ENCODE measurements around the gene EFTUD2.
"Not testable (repeated sequence)": the region's sequence is repeated elsewhere in the genome, so short reads cannot be mapped to it uniquely, and the experiment has no call there.

Gene EFTUD2
- 93.0 to 298 (median 103) reads per million in 3 experiments for total RNA-seq

DNA sequence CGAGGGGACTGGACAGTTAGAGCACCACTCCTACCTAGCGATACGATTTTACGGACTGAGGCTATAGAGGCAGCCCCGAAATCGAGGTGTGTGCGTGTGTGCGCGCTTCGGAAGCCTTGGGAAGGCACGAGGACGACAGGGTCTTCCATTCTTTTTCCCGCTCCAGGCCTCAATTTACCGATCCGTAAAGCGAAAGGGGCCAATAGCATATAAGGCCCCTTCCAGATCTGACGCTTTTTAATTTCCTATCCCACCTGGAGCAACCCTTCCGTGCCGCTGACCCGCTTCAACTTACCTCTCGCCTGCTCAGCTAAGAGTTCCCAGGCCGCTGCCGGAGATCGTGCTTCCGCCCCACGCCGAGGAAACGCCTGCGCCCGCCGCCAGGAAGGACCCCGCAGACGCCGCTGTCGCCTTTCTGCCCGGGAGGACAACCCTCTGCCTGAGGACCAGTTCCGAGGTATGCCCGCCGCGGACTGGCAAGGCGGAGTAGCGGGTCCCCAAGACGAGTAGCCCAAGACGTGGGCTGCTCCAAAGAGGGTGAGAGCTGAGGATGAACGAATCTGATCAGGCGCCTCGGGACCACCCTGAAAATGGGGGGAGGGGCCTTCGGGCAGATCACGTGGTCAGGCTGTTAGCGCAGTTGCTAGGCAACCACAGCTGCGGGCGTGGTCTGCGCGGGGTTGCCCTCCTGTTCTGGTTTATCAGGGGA, at the start of gene EFTUD2:
Gene EFTUD2 (minus strand): TSS at position 372 of the 709 bp plus-strand sequence. CDS start 4,924 bp downstream, outside the sequence.
- DNase-seq: peak; percentile 94

DNA sequence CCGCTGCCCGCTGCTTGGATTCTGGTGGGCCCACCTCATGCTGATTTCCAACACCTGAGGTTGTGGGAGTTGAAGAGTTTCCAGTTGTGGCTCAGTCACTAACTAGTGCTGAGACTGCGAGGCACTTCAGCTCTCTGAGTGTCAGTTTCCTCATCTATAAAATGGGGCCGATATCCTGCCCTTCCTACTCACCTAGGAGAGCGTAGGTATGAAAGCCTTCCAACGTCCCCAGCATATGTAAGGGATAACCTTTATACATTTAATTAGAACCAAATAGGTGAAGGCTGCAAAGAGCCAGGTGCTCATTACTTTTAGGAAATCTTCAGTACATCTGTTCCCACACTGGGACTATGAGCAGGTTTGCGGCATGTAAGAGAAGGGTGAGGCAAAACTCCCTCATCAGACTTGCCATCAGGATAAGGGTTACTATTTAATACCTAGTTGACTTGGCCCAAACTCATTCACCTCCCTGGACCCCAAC, 49.1 kb upstream of the EFTUD2 start:
- DNase-seq: no peak

DNA sequence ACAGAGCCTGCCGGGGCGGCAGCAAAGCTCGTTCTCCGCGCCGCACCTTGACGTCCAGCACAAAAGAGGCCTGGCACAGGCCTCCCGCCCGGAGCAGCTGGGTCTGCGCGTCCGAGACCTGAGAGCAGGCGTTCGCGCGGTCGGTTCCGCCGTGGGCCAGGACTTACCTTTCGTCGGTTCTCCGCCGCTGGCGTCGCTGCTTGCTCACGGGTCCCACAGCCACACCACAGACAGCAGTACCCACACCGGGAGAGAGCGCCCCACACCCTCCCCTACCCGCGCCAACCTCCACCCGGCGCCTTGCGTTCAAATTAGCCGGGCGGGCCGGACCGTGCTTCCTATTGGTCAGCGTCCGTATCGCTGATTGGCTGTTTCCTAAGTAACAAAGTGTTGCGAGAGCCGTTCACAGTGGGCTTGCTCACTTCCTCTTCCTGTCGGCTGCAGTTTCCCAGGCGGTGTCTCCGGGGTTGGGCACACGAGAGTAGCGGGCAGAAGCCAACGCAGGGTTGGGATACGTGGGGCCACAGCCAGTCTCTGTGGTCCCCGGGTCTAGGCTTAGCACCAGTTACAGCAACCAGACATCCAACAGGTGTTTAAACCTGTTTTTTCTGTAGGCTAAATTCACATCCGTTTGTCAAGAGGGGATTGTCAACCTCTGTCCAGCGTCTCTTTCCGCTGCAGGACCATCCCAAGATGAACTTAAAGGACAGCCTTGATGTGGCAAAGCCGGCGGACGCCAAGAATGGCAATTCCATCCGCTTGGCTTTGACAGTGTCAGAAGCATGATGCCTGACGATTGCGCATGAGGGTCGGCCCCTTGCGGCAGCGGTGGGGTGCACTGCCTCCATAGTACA, 48.4 kb upstream of the EFTUD2 start, which contains the start of gene KIF18B:
Gene KIF18B (minus strand): TSS at position 313 of the 854 bp plus-strand sequence. CDS start 11,429 bp downstream, outside the sequence.
- peak; percentile 85 for DNase-seq

DNA sequence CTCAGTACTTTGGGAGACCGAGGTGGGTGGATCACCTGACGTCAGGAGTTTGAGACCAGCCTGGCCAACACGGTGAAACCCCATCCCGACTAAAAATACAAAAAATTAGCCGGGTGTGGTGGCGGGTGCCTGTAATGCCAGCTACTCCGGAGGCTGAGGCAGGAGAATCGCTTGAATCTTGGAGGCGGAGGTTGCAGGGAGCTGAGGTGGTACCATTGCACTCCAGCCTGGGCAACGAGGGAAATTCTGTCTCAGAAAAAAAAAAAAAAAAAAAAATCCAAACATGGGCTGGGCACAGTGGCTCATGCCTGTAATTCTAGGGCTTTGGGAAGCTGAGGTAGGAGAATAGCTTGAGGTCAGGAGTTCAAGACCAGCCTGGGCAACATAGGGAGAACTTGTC, 46.4 kb upstream of the EFTUD2 start:
- DNase-seq: not testable (repeated sequence)

DNA sequence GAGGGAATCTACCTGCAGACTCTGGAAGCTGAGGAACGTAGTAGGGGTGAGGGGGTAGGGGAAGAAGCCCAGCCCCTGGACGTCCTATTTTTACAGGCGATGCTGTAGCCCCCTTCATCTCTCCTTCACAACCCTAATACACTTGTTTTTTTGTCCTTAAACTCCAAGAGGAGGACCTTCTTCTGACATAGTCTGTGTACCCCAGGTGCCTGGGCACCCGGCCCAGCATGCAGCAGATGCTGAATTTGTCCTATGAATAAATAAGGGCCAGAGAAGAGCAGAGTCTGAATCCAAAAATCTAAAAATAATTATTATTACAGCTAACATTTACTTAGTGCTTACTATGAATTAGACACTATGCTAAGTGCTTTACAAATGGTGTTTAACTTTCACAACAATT, 43.2 kb upstream of the EFTUD2 start:
- no peak for DNase-seq

DNA sequence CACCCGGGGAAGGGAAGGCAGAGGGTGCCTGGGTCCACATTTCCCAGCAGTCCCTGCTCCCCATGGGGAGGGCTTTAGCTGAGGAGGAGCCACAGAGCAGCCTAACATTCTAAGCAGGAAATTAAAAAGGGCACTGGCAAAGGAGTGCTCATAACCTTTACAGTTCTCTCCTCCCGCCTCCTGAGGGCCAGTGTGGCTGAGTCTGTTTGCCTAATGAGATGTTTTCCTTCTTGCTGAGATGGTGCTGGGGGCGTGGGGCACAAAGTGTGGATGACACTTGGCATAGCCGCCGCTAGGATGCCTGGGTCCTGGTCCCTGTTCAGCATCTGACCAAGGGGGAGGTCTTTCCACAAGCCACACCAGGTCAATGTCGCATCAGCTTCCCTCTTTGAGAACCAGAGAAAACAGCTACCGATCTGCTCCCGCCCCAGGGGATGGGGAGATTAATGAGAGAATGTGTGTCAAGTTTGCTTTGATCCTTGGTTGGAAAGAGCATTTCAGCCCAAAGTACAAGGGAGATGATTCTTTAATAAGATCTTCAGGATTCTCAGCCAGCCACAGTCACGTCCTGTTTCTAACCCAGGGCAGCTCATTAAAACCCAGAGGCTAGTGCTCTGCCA, 42.6 kb upstream of the EFTUD2 start:
- no peak for DNase-seq

DNA sequence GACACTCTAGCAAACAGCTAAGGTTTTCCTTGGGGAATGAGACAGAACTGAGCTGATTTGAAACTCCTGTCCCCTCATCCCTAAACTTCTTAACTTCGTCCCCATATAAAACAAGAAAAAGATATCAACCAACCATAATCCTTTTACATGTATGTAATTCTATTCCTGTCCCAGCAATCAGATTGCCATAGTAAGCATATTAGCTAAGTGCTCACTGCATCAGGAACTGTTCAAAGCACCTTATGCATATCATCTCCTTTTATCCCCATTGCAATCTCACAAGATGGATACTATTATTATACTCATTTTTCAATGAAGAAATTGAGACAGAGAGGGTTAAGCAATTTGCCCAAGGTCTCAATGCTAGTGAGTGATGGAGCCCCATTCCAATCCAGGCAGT, 41.5 kb upstream of the EFTUD2 start:
- no peak for DNase-seq

DNA sequence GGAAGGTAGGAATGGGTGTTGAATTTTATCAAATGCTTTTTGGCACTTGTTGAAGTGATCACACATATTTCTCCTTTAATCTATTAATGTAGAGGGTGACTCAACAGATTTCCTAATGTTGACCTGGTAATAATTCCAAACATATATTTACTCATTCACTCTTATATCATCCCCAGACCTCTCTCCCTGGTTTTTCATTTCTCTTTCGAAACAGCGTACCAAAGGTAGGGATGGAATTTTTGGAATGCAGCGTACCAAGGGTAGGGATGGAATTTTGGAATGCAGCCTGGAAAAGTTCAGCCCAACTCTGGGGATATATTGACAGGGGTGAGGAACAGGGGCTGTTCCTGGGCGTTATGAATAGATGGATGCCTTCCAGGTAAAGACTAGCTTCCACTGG, 41.1 kb upstream of the EFTUD2 start:
- DNase-seq: no peak

DNA sequence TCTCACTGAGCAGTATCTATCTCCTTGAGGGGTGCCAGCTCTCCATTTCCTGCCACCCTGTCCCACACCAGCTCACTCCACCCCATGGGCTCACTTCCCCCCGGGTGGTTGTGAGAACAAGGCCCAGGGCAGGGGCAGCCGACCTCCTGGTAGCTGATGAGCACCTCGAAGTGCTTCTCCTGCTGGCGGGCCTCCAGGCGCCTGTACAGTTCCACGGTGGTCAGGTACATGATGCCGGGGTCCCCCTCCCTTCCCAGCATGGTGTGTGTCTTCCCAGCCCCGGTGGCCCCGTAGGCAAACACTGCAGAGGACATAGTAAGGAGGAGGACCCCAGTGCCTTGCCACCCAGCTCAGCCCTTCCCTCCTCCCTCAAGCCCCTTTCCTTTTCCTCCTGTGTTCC, 35.9 kb upstream of the EFTUD2 start:
- no peak for DNase-seq

DNA sequence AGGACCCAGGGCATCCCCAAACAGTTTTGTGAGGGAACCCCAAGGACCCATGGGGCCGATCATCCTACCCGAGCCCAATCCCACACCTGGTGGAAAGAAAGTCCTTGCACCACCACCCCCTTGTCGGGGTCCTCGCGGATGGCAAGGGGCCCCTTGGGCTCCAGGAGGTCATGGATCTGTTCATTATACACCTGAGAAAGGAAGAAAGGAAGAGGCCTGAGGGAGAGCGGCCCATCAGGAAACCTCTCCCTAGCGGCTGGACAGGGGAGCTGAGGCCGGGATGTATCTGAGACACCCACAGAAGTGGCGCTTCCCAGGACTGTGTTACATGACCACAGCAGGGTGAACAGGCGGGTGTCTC, 35.5 kb upstream of the EFTUD2 start:
- DNase-seq: no peak

DNA sequence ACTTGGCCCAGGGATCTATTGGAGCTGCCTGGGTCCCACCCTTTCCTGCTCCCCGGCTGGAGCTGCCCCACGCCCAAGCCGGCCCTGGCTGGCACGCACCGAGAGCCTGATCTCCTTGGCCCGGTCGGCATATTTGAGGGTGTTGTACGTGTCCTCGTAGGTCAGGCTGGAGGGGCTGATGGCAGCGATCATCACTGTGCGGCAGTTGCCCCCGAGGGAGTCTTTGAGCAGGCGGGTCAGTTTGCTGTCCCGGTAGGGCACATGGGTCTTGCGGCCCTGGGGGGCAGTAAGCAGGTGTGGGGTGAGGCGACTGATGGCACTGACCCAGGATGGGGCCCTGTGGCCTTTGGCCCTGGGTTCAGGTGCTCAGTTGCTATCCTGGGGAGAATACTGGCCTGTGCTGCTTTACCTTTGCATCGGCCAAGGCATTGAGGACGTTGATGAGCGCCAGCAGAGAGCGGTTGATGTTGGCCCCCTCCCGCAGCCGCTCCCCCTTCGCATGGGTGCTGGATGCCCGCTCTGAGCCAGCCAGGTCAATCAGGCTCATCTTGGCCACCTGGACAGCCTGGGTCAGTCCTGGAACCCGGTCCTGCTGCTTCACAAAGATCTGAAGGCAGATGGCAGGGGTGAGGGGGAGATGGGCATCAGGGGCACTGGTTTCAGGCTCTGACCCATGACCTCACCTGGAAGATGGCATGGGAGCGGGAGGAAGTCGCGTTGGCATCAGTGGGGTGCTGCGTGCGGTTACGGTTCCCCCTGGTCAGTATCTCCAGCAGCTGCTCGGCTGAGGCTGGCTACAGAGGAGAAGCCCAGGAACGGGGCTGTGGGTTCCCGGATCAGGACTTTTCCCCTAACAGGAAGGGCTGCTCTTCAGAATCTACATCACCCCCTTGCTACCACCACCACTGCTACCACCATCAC, 34.8 kb upstream of the EFTUD2 start:
- no peak for DNase-seq

DNA sequence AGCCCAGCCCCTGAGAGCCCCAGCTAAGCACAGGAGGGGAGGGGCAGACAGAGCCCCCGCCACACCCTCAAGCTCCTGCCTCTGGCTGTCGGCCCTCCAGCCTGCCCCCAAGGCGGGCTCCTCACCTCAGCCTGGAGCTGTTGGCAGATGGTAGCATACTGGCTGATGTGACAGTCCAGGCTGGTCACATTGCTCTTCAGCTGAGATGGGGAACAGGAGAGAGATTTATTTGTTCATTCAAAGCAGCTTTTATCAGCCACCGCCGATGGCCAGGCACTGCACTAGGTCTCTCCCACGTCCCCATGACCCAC, 33.5 kb upstream of the EFTUD2 start:
- no peak for DNase-seq

DNA sequence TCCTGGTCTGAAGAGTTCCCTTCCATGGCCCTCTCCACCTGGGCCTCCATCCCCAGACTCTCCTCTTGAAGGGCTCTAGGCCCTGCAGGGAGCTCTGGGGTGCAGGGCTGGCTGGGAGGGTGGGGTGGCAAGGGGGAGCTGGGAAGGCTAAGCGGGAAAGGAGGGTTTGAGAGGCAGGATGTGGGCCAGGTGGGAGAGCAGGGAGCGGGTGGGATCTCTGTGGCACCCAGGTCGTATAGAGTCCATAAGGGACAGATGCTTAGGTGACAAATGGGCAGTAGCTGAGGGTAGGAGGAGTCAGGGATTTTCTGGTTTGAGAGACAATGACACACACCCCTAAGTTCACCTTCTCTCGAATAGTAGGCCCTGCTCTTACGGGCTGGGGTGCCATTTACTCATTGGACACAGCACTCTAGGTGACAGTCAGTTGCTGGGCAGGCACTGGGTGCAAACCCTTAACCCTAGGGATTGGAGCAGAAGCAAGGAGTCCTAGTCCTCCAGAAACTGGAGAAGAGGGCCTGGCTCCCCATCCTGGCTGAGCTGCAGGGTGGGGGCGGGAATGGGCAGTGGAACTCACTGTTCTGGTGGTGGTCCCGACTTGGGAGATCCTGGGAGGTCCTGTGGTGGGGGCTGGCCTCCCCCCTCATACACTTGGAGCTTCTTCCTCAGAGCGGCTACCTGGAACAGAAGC, 33.0 kb upstream of the EFTUD2 start:
- DNase-seq: no peak

DNA sequence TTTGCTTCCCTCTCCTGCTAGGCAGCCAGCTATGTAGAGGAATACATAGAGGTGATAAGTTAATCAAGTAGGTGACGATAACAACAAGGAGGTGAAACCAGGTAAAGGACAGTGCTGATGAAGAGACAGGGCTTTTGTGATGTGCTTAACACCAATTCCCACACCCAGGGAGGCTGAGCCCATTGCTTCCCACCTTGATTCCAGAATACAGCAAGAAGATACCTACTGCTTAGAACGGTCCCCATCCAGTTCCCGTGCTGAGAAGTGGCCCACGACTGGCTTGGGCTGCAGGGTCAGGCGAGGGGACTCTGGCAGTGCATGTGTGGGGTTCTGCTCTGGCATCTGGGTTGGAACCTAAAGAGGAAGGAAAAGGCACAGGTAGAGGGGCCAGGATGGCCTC, 32.1 kb upstream of the EFTUD2 start:
- no peak for DNase-seq

DNA sequence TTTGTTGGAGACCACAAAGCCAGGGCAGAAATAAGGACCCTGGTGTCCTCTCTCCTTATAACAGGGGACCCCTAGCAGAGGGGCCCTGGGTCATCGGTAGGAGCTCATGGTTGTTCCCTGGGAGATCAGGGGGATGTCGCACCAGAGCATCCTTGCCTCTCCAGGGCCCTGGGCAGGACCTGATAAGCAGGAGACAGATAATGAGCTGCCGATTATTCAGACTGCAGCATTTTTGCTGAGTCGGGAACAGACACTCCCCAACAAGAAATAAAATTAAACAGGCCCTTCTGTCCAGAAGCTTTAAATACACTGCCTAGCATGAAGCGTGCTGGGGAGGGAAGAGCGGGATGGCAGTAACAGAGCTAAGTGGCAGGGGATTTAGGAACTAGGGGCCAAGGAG, 31.4 kb upstream of the EFTUD2 start:
- DNase-seq: no peak

DNA sequence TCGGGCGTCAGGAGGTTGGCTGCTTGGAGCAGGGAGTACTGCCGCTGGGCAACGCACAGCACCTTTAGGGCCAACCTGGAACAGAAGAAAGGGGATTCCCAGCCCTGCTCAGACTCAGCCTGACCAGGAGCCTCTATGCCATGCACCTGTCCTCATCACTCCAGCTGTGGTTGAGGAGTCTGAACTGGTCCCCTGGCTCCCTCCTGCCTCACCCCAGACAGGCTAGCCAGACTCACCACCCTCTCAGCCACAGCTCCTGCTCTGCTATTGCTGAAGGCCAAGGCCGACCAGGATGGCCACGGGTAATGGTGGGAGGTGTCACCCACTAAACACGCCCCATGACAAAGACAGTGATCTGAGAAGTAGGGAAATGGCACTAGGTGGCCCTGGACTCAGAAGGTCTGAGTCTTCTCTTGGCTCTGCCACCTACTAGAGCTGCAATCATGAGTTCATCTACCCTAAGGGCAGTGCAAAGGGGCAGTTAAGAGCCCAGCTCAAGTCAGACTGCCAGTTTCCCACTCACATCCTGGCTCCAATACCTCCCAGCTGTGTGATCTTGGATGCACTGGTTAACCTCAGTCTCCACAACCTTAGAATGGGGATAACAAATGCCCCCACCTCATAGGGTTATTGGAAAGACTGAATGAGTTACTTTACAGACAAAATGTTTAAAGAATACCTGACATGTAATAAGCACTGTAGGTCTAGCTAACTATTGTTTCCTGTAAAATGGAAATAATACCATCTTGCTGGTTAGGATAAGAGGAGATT, 29.9 kb upstream of the EFTUD2 start:
- no peak for DNase-seq

DNA sequence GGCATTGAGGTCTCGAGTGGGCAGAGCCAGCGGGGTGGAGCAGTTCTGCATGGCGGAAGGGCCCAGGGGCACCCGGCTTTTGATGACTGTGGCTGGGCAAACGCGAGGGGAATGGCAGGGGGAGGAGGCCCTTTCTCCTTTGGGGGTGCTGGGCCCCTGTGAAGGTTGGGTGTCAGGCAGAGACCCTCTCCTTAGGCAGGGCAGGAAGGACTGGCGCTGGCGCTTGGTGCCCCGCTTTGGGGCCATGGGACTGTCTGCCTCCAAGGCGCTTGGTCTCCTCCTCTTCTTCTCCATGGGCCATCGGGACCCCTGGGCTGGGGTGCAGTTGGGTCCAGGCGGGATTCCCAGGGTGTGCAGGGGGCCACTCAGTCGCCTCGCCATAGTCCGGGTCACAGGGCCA, 28.9 kb upstream of the EFTUD2 start:
- no peak for DNase-seq

DNA sequence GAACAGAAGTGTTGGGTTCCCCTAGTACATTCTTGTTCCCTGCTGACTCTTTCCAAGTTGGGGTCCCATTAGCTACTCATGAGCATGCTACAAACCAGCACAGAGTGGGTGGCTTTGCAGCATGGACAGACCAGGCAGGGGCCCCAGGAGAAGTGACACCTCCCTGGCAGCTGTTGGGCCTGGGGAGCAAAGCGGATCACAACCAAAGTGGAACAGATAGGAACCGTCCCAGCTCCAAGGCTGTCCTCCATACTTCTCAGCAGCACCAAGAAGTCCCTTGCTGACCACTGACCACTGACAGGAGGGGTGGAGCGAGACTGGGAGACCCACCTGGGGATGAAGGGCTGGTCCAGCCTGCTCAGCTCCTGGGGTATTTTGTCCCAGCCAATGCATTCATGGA, 28.5 kb upstream of the EFTUD2 start:
- no peak for DNase-seq

DNA sequence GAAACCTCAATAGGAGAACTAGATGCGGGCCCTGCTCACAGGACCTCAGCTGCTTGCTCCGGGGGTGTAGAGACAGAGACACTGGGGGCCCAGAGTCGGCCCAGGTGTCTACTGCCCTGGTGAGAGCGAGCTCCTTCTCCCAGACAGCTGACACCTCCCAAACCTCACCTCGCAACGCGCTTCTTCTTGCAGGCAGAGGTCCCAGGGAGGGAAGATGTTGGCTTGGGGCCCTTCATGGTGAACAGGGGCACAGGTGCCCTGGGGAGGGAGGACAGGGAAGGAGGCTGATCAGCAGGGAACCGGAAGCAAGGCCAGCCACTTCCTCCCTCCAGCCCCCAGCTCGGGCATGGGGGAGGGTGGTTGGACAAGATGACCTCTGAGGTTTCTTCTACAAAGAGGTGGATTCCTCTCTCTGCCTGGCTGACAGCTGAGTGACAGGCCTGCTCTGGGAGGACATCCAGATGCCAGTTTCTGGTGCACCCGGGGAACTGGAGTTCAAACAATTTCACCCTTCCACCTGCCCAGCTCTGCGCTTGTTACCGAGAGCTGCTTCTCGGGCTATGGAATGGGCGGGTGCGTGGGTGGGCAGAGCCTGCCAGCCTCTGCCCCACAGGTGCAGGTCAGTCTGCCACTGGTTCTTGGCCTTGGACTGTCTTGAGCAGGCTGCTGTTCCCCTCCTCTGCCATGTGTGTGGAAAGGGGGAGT, 27.7 kb upstream of the EFTUD2 start:
- DNase-seq: no peak

Data from central memory CD4-positive, alpha-beta T cell (primary cell).